Erythroblast (primary cell): Measurements from ENCODE around the gene ATP8B3.

Experiments used
- GATA1 ChIP-seq: IDR thresholded peaks from 2 replicates; pipeline ENCODE4 v1.6.1; 2011; ENCODE audit warnings: low read depth, mild to moderate bottlenecking, control low read depth, low read length, moderate library complexity
- POLR2A ChIP-seq: IDR thresholded peaks from 2 replicates; pipeline ENCODE4 v1.6.1; 2011; ENCODE audit warnings: mild to moderate bottlenecking, low read length

GRCh38 chr19:1744822-1745563, 67.1 kb downstream of the ATP8B3 start:
- TF ChIP-seq POLR2A (no peak), GATA1 (no peak)
